Measurements from ENCODE around the gene TUBAL3.
"Not testable (repeated sequence)": the region's sequence is repeated elsewhere in the genome, so short reads cannot be mapped to it uniquely, and the experiment has no call there.

Gene TUBAL3

GRCh38 chr10:5419466-5420094 lies 15.0 kb upstream of the TUBAL3 start:
- DNase-seq, result no peak

GRCh38 chr10:5418584-5418983 lies 14.0 kb upstream of the TUBAL3 start:
- DNase-seq, result no peak

GRCh38 chr10:5416981-5417380 lies 12.4 kb upstream of the TUBAL3 start:
- DNase-seq, result no peak

GRCh38 chr10:5413012-5413938 lies 8.6 kb upstream of the TUBAL3 start:
- DNase-seq, result no peak

- DNase-seq, result peak; percentile 47 to 83
These were observed 7.8 kb upstream of the TUBAL3 start, which contains the start of gene NET1 for GRCh38 chr10:5412277-5412941. Gene NET1, plus strand, starts transcription at chr10:5412557. Its CDS starts 136 bp downstream, at chr10:5412693.

- no peak for DNase-seq
These were observed 7.3 kb upstream of the TUBAL3 start for GRCh38 chr10:5411941-5412276.

- DNase-seq, result not testable (repeated sequence)
These were observed 6.2 kb upstream of the TUBAL3 start for GRCh38 chr10:5410787-5411186.

GRCh38 chr10:5406918-5407317 lies 2.3 kb upstream of the TUBAL3 start:
- DNase-seq, result no peak

- no peak for DNase-seq
These were observed 1.8 kb downstream of the TUBAL3 start for GRCh38 chr10:5402798-5403197.

- DNase-seq, result peak; percentile 33 to 34
These were observed 4.0 kb downstream of the TUBAL3 start for GRCh38 chr10:5400468-5401240.

- no peak for DNase-seq
These were observed 5.3 kb downstream of the TUBAL3 start for GRCh38 chr10:5399332-5399731.

GRCh38 chr10:5396556-5397300 lies 7.9 kb downstream of the TUBAL3 start:
- no peak for DNase-seq

GRCh38 chr10:5395168-5395567 lies 9.5 kb downstream of the TUBAL3 start:
- DNase-seq, result no peak

GRCh38 chr10:5393529-5393928 lies 11.1 kb downstream of the TUBAL3 start:
- no peak for DNase-seq

- no peak for DNase-seq
These were observed 12.8 kb downstream of the TUBAL3 start for GRCh38 chr10:5391790-5392189.

GRCh38 chr10:5390607-5391205 lies 13.9 kb downstream of the TUBAL3 start:
- DNase-seq, result no peak

GRCh38 chr10:5387169-5387568 lies 17.5 kb downstream of the TUBAL3 start:
- no peak for DNase-seq

GRCh38 chr10:5385224-5385623 lies 19.4 kb downstream of the TUBAL3 start:
- no peak for DNase-seq

GRCh38 chr10:5381187-5381586 lies 23.4 kb downstream of the TUBAL3 start:
- DNase-seq, result no peak

- DNase-seq, result not testable (repeated sequence)
These were observed 24.2 kb downstream of the TUBAL3 start for GRCh38 chr10:5380395-5380794.

GRCh38 chr10:5379202-5379601 lies 25.4 kb downstream of the TUBAL3 start:
- DNase-seq, result not testable (repeated sequence)

- no peak for DNase-seq
These were observed 28.2 kb downstream of the TUBAL3 start for GRCh38 chr10:5376450-5376849.
